ENCODE data around the gene FAM9A.
"Not testable (repeated sequence)": the region's sequence is repeated elsewhere in the genome, so short reads cannot be mapped to it uniquely, and the experiment has no call there.

The FAM9A gene

GRCh38 chrX:8803326-8803725 is 2.1 kb upstream of the FAM9A start:
- DNase-seq (ENCODE audit: low read depth), result no peak

GRCh38 chrX:8800351-8800750 is 832 bp downstream of the FAM9A start:
- DNase-seq (ENCODE audit: low read depth), result not testable (repeated sequence)

GRCh38 chrX:8799281-8799680 is 1.9 kb downstream of the FAM9A start:
- DNase-seq (ENCODE audit: low read depth), result not testable (repeated sequence)

- not testable (repeated sequence) for DNase-seq (ENCODE audit: low read depth)
Measured at GRCh38 chrX:8798702-8799101, 2.5 kb downstream of the FAM9A start.

- not testable (repeated sequence) for DNase-seq (ENCODE audit: low read depth)
Measured at GRCh38 chrX:8787119-8787518, 14.1 kb downstream of the FAM9A start.

- no peak for DNase-seq (ENCODE audit: low read depth)
Measured at GRCh38 chrX:8784162-8784561, 17.0 kb downstream of the FAM9A start.

- no peak for DNase-seq (ENCODE audit: low read depth)
Measured at GRCh38 chrX:8783714-8784098, 17.5 kb downstream of the FAM9A start.

GRCh38 chrX:8783097-8783713 is 18.0 kb downstream of the FAM9A start:
- no peak for DNase-seq (ENCODE audit: low read depth)

- no peak for DNase-seq (ENCODE audit: low read depth)
Measured at GRCh38 chrX:8782595-8782994, 18.6 kb downstream of the FAM9A start.

- not testable (repeated sequence) for DNase-seq (ENCODE audit: low read depth)
Measured at GRCh38 chrX:8781921-8782320, 19.3 kb downstream of the FAM9A start.

- no peak for DNase-seq (ENCODE audit: low read depth)
Measured at GRCh38 chrX:8773117-8773516, 28.1 kb downstream of the FAM9A start.

- no peak for DNase-seq (ENCODE audit: low read depth)
Measured at GRCh38 chrX:8760021-8760420, 41.2 kb downstream of the FAM9A start.

- DNase-seq (ENCODE audit: low read depth), result not testable (repeated sequence)
Measured at GRCh38 chrX:8758706-8759105, 42.5 kb downstream of the FAM9A start.

- not testable (repeated sequence) for DNase-seq (ENCODE audit: low read depth)
Measured at GRCh38 chrX:8757609-8758389, 43.4 kb downstream of the FAM9A start.

- DNase-seq (ENCODE audit: low read depth), result no peak
Measured at GRCh38 chrX:8755813-8756212, 45.4 kb downstream of the FAM9A start.

- DNase-seq (ENCODE audit: low read depth), result no peak
Measured at GRCh38 chrX:8755116-8755515, 46.1 kb downstream of the FAM9A start.

GRCh38 chrX:8749697-8750096 is 51.5 kb downstream of the FAM9A start:
- DNase-seq (ENCODE audit: low read depth), result no peak

GRCh38 chrX:8748855-8749254 is 52.3 kb downstream of the FAM9A start:
- no peak for DNase-seq (ENCODE audit: low read depth)

- no peak for DNase-seq (ENCODE audit: low read depth)
Measured at GRCh38 chrX:8743126-8743732, 58.0 kb downstream of the FAM9A start.

- no peak for DNase-seq (ENCODE audit: low read depth)
Measured at GRCh38 chrX:8741981-8742380, 59.2 kb downstream of the FAM9A start.

Measured in HS-27A (cell line).